ENCODE measurements around the gene STUM.
A peak's percentile ranks its signal among the peaks of the same experiment; 100 is the strongest.
"Not testable (repeated sequence)": the region's sequence is repeated elsewhere in the genome, so short reads cannot be mapped to it uniquely, and the experiment has no call there.

The STUM gene

GRCh38 chr1:226606311-226607267 lies 58.0 kb downstream of the STUM start:
- no peak for DNase-seq

GRCh38 chr1:226607268-226607660 lies 58.7 kb downstream of the STUM start:
- no peak for DNase-seq

- DNase-seq, result no peak
Observed at GRCh38 chr1:226607821-226608220, 59.3 kb downstream of the STUM start.

GRCh38 chr1:226608699-226609505 lies 60.3 kb downstream of the STUM start:
- no peak for DNase-seq

- no peak for DNase-seq
Observed at GRCh38 chr1:226609836-226610455, 61.4 kb downstream of the STUM start.

- DNase-seq, result no peak
Observed at GRCh38 chr1:226610671-226611070, 62.1 kb downstream of the STUM start.

- no peak for DNase-seq
Observed at GRCh38 chr1:226611301-226611700, 62.7 kb downstream of the STUM start.

GRCh38 chr1:226611980-226612379 lies 63.4 kb downstream of the STUM start:
- DNase-seq, result not testable (repeated sequence)

- DNase-seq, result no peak
Observed at GRCh38 chr1:226615876-226616275, 67.3 kb downstream of the STUM start.

GRCh38 chr1:226616636-226617035 lies 68.1 kb downstream of the STUM start:
- no peak for DNase-seq

- no peak for DNase-seq
Observed at GRCh38 chr1:226617109-226617508, 68.5 kb downstream of the STUM start.

- not testable (repeated sequence) for DNase-seq
Observed at GRCh38 chr1:226617719-226618118, 69.2 kb downstream of the STUM start.

- DNase-seq, result no peak
Observed at GRCh38 chr1:226618380-226618779, 69.8 kb downstream of the STUM start.

GRCh38 chr1:226619031-226619430 lies 70.5 kb downstream of the STUM start:
- no peak for DNase-seq

GRCh38 chr1:226622012-226622411 lies 73.4 kb downstream of the STUM start:
- DNase-seq, result no peak

- DNase-seq, result no peak
Observed at GRCh38 chr1:226624526-226624925, 76.0 kb downstream of the STUM start.

- DNase-seq, result no peak
Observed at GRCh38 chr1:226625326-226625725, 76.8 kb downstream of the STUM start.

GRCh38 chr1:226625832-226626576 lies 77.4 kb downstream of the STUM start:
- no peak for DNase-seq

GRCh38 chr1:226626577-226626956 lies 78.0 kb downstream of the STUM start:
- DNase-seq, result peak; percentile 10

- no peak for DNase-seq
Observed at GRCh38 chr1:226627050-226627755, 78.6 kb downstream of the STUM start.

GRCh38 chr1:226627924-226628611 lies 79.5 kb downstream of the STUM start:
- no peak for DNase-seq

Data from NCI-H226 (cell line).